MM.1S (cell line): ENCODE measurements around the gene USP10.

Source experiments
- CTCF ChIP-seq: fragments of 300-600 bp; sonication (generic); IDR thresholded peaks from 2 replicates; pipeline ENCODE4 v1.5.1; 2016; ENCODE audit warnings: antibody characterized with exemption, low read length, mixed read lengths
- EZH2 ChIP-seq: fragments of 300-600 bp; sonication (generic); optimal IDR thresholded peaks from 2 replicates; pipeline ENCODE3; 2017; ENCODE audit warnings: low read depth, mild to moderate bottlenecking, antibody characterized with exemption, low read length, mixed read lengths
- EZH2phosphoT487 ChIP-seq: fragments of 300-600 bp; sonication (generic); IDR thresholded peaks from 2 replicates; pipeline ENCODE4 v1.6.1; 2018; ENCODE audit warnings: antibody characterized with exemption, low read length

- TF ChIP-seq EZH2phosphoT487: no peak
- no peak for TF ChIP-seq EZH2
- no peak for TF ChIP-seq CTCF
Measured at GRCh38 chr16:84752600-84752999, 52.8 kb downstream of the USP10 start.
